AG04450 (cell line): ENCODE results near the gene ZFP90. TPM values are rescaled to one million over a fixed set of nuclear protein-coding genes. Genes with fewer than 3 reads are reported as not detected.

Source experiments
- CTCF ChIA-PET: fragments of 300-600, 350-600 bp; formaldehyde crosslinking; extraction: SDS; loops from one replicate; lab custom pipeline; 2022; ENCODE audit warnings: antibody characterized with exemption, inconsistent platforms; lab: Charles Lee
- POLR2A ChIA-PET: fragments of 350-600 bp; formaldehyde crosslinking; extraction: SDS; loops from one replicate; lab custom pipeline; 2021; ENCODE audit warnings: antibody characterized with exemption, inconsistent platforms; lab: Yijun Ruan, JAX
- DNase-seq: peaks from one replicate; pipeline ENCODE4 v3.0.0-alpha.2; 2011; ENCODE audit warnings: low read depth, low spot score
- H3K27ac ChIP-seq: one replicate; pipeline ENCODE4 v1.5.1; 2012; ENCODE audit warnings: low read depth, low read length, control low read depth
- H3K27me3 ChIP-seq: one replicate; pipeline ENCODE4 v1.6.0; 2012; ENCODE audit warnings: low read length; ENCODE audit not compliant: control insufficient read depth, insufficient read depth
- H3K4me3 ChIP-seq: 2 replicates; pipeline ENCODE4 v1.5.1; 2011; ENCODE audit warnings: mild to moderate bottlenecking, low read depth, low read length, control low read depth
- H3K9me3 ChIP-seq: 2 replicates; pipeline ENCODE4 v1.5.1; 2012; ENCODE audit warnings: low read length; ENCODE audit not compliant: control insufficient read depth, insufficient read depth
- polyA plus RNA-seq: library from polyadenylated mRNA; depleted of rRNA; stranded (reverse); fragments of >200 nt; gene quantifications from 2 replicates; pipeline ENCODE4 v1.2.3, GENCODE V29; 2011
- TF ChIP-seq, protein P1 (sequence below): IDR thresholded peaks from 2 replicates; pipeline ENCODE4 v1.5.1; 2011; ENCODE audit warnings: low read depth, low read length, control low read depth, inconsistent platforms

ZFP90 gene
- polyA plus RNA-seq, 1 experiment: 25.2 TPM

DNA sequence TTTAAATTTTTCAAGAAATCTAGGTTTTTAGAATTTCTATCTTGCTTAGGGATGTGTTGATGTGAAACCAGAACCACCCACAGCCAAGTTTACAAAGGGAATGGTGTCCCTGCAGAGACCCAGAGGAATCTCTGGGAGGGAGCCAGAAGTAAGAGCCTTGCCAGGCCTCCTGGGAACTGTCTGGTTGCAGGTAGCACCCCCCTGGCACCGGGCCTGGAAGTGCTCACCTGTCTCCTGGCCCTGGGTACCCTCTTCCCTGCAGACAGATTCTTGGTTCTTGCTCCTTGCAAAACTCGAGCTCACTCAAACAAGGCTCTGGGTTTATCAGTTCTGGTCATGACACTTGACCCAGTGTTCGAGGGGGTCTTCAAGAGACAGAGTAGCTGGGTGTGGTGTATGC lies 24.6 kb upstream of the ZFP90 start:
- TF ChIP-seq, protein P1, sequence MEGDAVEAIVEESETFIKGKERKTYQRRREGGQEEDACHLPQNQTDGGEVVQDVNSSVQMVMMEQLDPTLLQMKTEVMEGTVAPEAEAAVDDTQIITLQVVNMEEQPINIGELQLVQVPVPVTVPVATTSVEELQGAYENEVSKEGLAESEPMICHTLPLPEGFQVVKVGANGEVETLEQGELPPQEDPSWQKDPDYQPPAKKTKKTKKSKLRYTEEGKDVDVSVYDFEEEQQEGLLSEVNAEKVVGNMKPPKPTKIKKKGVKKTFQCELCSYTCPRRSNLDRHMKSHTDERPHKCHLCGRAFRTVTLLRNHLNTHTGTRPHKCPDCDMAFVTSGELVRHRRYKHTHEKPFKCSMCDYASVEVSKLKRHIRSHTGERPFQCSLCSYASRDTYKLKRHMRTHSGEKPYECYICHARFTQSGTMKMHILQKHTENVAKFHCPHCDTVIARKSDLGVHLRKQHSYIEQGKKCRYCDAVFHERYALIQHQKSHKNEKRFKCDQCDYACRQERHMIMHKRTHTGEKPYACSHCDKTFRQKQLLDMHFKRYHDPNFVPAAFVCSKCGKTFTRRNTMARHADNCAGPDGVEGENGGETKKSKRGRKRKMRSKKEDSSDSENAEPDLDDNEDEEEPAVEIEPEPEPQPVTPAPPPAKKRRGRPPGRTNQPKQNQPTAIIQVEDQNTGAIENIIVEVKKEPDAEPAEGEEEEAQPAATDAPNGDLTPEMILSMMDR: no peak
- no peak for DNase-seq
- H3K27me3 ChIP-seq: no peaks in the 10 kb centered on the region
- no peak overlapping the region for H3K27ac ChIP-seq
- ChIA-PET CTCF (no interaction called here), POLR2A (no interaction called here)
- no peak overlapping the region for H3K4me3 ChIP-seq
- H3K9me3 ChIP-seq: peaks cover 7% of the 10 kb centered on the region; the same call in 1 of the 2 replicates

GRCh38 chr16:68517606-68518166 lies 21.4 kb upstream of the ZFP90 start:
- Histone ChIP-seq H3K27ac (no peak overlapping the region), H3K4me3 (no peak overlapping the region), H3K9me3 (no peaks in the 10 kb centered on the region), H3K27me3 (no peaks in the 10 kb centered on the region)
- CTCF ChIA-PET: interaction anchor here (0.6 to 1.0 kb wide), 3 partner anchors 10 to 607 kb away, joined by 3 to 5 read pairs (median 3); no protein-coding TSS in a partner anchor
- DNase-seq: no peak
- TF ChIP-seq, protein P1: no peak
- POLR2A ChIA-PET: no interaction called here

GRCh38 chr16:68519225-68519745 lies 19.8 kb upstream of the ZFP90 start:
- TF ChIP-seq, protein P1: no peak
- ChIA-PET POLR2A (interaction anchor here (0.6 kb wide), 1 partner anchor 612 kb away, joined by 5 read pairs; no protein-coding TSS in a partner anchor), CTCF (interaction anchor here (1.3 kb wide), 1 partner anchor 122 kb away, joined by 3 read pairs; no protein-coding TSS in a partner anchor)
- DNase-seq: no peak
- Histone ChIP-seq H3K4me3 (no peak overlapping the region), H3K9me3 (no peaks in the 10 kb centered on the region), H3K27ac (no peak overlapping the region), H3K27me3 (no peaks in the 10 kb centered on the region)

DNA sequence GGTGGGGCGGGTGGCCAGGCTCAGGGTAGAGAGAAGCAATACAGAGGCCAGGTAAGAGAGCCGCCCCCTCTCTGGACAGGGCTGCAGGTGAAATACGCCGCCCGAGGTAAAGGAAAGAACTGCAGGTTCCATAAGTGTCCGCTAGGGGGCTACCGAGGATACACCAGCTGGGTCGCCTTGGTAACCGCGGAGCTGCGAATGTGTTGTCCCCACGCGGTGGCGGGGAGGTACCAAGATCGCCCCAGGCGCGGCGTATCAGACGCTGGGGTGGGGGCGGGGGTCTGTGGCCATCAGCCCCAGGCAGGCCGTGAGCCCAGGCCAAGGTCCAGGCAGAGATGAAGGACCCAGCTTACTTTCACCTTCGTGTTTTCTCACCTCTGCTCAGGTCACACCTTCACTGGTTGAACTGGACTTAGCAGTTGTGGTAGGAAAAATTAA lies 18.4 kb upstream of the ZFP90 start:
- H3K27ac ChIP-seq: no peak overlapping the region
- TF ChIP-seq, protein P1: peak; percentile 98
- H3K27me3 ChIP-seq: no peaks in the 10 kb centered on the region
- peak overlapping the region; percentile 46 for H3K4me3 ChIP-seq
- ChIA-PET POLR2A (no interaction called here), CTCF (interaction anchor here (0.6 to 3.1 kb wide), 27 partner anchors 8 to 603 kb away, joined by 3 to 23 read pairs (median 4); partner anchors contain the start of genes TANGO6 and ZFP90)
- DNase-seq: peak; percentile 18
- H3K9me3 ChIP-seq: no peaks in the 10 kb centered on the region
